Uterus (tissue), 4 donors: ENCODE measurements around the gene MEF2C. TPM values are rescaled to one million over a fixed set of nuclear protein-coding genes. Genes with fewer than 3 reads are reported as not detected.

Source experiments
- DNase-seq, 2 donors: peaks; one replicate each; pipeline ENCODE4 v3.0.0-alpha.2; 2019 to 2020
- H3K27ac ChIP-seq, 2 donors: fragments of 200-600 bp; sonication (generic); 1 replicate in 1 of 2; 2 replicates in 1 of 2; pipeline ENCODE4 v1.5.1; 2016 to 2018
- H3K27me3 ChIP-seq, 2 donors: fragments of 200-600 bp; sonication (generic); one replicate each; pipeline ENCODE4 v1.5.1; 2018 to 2019; ENCODE audit warnings: control low read depth in 1 of 2
- H3K36me3 ChIP-seq, 2 donors: fragments of 200-600 bp; sonication (generic); one replicate each; pipeline ENCODE4 v1.5.1; 2019; ENCODE audit warnings: control low read depth in 1 of 2
- H3K4me1 ChIP-seq, 2 donors: fragments of 200-600 bp; sonication (generic); one replicate each; pipeline ENCODE4 v1.5.1; 2018 to 2019; ENCODE audit warnings: control low read depth in 1 of 2
- H3K4me3 ChIP-seq, 2 donors: fragments of 200-600 bp; sonication (generic); 1 replicate in 1 of 2; 2 replicates in 1 of 2; pipeline ENCODE4 v1.5.1; 2018 to 2019; ENCODE audit warnings: mild to moderate bottlenecking in 1 of 2
- H3K9me3 ChIP-seq, 2 donors: fragments of 200-600 bp; sonication (generic); one replicate each; pipeline ENCODE4 v1.5.1; 2019; ENCODE audit warnings: control low read depth in 1 of 2
- POLR2A ChIP-seq, 2 donors: fragments of 450-650 bp; IDR thresholded peaks; one replicate each; pipeline ENCODE4 v1.6.1; 2016; ENCODE audit warnings: antibody characterized with exemption in 2 of 2, mild to moderate bottlenecking in 1 of 2, moderate library complexity in 1 of 2
- intact Hi-C: fragments of 100-400 bp; cut with DNase I; formaldehyde crosslinking; loops from one replicate; pipeline ENCODE4 v1.15.1; 2023; ENCODE audit warnings: low total_unique reads
- total RNA-seq, 4 donors: library from RNA; depleted of rRNA in 3 of 4; stranded (reverse); fragments of >200 nt in 3 of 4; gene quantifications; one replicate each; pipeline versions ENCODE4 v1.1.0 to v1.2.4, GENCODE V29; 2014 to 2023
- TF ChIP-seq, protein P1 (sequence below), 4 experiments: fragments of 200-600 bp in 2 of 4; fragments of 450-650 bp in 2 of 4; sonication (generic) in 2 of 4; IDR thresholded peaks; one replicate each; pipeline ENCODE4 v1.5.1; 2016 to 2019; ENCODE audit warnings: antibody characterized with exemption in 4 of 4, mild to moderate bottlenecking in 2 of 4, moderate library complexity in 1 of 4
- donor health status: DM: yes; HTN: yes; CAD: no.

The MEF2C gene
- total RNA-seq, 4 donors from 2014 or later = 30.3 to 134 (median 70.3) TPM

DNA sequence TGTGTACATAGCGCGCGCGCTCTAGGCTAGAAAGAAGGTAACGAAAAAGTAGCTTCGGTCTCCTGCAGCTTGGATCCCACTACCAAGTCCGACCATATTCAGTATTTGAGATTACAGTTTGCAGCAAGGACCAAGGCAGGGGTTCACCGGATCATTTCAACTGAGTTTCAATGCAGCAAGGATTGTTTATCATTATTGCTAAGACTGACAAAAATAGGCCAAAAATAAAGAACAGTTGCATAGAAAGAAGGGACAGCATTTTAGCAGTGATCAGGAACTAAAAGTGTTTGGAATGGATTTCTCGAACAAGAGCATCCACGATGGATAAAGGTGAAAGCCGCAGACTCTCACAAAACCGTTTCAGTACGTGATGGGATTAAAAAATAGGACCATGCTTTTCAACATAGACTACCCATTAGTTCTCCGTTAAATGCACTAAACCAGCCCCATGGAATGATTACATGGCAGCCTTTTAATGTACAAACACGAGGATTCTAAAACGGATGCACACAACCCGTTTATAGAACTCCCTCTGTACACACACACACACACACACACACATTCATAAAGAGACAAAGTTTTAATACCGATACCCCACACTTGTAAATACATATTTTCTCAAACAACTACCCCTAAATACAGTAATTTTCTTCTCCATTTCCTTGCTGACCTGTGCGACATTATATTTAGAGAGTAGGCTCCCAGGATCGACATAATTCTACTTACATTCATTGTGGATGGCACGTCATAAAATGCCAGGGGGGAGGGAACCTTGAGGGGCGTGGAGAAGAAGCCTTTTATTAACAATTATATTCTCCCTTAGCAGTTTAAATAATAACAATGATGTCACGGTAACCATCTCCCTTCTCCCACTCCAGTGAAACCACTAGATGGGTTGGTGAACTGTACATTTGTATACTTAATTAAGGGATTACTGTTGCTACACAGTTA, 197.1 kb downstream of the MEF2C start:
- intact Hi-C loops = loop anchor here (10.0 kb wide), 1 partner anchor 541 kb away; no protein-coding TSS in a partner anchor
- no peaks in the 10 kb centered on the region for H3K36me3 ChIP-seq
- H3K9me3 ChIP-seq = no peaks in the 10 kb centered on the region
- H3K27ac ChIP-seq = no peak overlapping the region
- H3K4me1 ChIP-seq = peaks cover 0 to 4% of the 10 kb centered on the region in 2 donors
- TF ChIP-seq, protein P1, sequence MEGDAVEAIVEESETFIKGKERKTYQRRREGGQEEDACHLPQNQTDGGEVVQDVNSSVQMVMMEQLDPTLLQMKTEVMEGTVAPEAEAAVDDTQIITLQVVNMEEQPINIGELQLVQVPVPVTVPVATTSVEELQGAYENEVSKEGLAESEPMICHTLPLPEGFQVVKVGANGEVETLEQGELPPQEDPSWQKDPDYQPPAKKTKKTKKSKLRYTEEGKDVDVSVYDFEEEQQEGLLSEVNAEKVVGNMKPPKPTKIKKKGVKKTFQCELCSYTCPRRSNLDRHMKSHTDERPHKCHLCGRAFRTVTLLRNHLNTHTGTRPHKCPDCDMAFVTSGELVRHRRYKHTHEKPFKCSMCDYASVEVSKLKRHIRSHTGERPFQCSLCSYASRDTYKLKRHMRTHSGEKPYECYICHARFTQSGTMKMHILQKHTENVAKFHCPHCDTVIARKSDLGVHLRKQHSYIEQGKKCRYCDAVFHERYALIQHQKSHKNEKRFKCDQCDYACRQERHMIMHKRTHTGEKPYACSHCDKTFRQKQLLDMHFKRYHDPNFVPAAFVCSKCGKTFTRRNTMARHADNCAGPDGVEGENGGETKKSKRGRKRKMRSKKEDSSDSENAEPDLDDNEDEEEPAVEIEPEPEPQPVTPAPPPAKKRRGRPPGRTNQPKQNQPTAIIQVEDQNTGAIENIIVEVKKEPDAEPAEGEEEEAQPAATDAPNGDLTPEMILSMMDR (IDR thresholded peaks at IDR 0.05) = no peak
- no peak for TF ChIP-seq POLR2A (IDR thresholded peaks at IDR 0.05)
- no peak for DNase-seq
- peaks cover 33 to 95% of the 10 kb centered on the region in 2 donors for H3K27me3 ChIP-seq
- no peak overlapping the region for H3K4me3 ChIP-seq

DNA sequence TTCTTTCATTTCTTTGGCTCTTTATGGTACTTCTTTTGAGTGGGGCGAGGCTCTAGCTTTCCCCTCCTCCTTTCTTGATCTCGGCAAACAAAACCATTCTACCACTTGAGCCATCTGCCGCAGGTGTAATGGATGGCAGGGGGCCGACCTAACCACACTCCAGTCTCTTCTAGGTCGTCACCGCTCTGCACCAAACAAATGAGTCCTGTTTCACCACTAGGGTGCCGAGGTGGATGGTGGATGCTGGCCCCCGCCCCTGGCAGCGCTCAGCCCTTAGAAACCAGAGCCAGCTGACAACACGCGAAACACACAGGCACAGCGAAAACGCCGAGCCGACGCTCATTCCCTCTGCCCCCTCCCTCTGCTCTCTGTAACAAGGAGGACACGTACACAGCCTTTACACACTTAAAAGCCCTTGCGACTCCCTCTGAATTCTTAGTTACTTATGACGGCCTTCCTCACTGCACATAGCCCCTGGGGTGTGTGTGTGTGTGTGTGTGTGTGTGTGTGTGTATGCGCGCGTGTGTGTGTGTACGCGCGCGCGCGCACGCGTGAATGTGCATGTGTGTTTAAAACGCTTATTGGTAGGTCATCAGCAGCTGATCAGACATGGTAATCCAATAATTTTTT, 199.4 kb downstream of the MEF2C start:
- Histone ChIP-seq H3K27ac (no peak overlapping the region), H3K9me3 (no peaks in the 10 kb centered on the region), H3K27me3 (peaks cover 33 to 88% of the 10 kb centered on the region in 2 donors), H3K4me1 (no peaks in the 10 kb centered on the region), H3K36me3 (no peaks in the 10 kb centered on the region), H3K4me3 (no peak overlapping the region)
- TF ChIP-seq, protein P1 (IDR thresholded peaks at IDR 0.05) = no peak
- no peak for TF ChIP-seq POLR2A (IDR thresholded peaks at IDR 0.05)
- intact Hi-C loops = loop anchor here (10.0 kb wide), 1 partner anchor 539 kb away; no protein-coding TSS in a partner anchor
- DNase-seq = no peak

DNA sequence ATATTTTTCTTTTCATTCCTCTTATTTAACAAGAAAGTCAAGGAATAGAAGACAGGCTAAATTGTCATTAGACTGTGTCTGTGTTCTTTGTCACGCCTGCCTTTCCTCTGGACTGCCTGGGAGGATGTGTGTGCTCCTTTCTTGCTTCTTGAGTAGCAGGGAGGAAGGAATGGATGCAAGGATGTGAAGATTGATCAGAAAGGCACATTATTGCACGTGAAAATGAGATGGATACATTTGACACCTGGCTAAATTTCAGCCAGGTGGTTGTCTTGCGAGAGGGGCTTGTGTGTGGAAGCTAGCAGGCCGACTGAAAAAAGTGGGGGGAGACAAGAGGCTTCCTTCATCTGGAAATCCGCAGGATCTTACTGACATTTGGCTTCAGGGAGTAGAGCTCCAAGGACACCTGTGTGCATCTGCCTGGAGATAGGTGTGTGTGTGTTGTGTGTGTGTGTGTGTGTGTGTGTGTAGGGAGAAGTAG, 200.1 kb downstream of the MEF2C start:
- TF ChIP-seq, protein P1 (IDR thresholded peaks at IDR 0.05) = no peak
- no peak for TF ChIP-seq POLR2A (IDR thresholded peaks at IDR 0.05)
- peaks cover 38 to 88% of the 10 kb centered on the region in 2 donors for H3K27me3 ChIP-seq
- no peaks in the 10 kb centered on the region for H3K36me3 ChIP-seq
- H3K9me3 ChIP-seq = no peaks in the 10 kb centered on the region
- intact Hi-C loops = loop anchor here (10.0 kb wide), 1 partner anchor 538 kb away; no protein-coding TSS in a partner anchor
- no peak overlapping the region for H3K4me3 ChIP-seq
- H3K4me1 ChIP-seq = no peaks in the 10 kb centered on the region
- DNase-seq = no peak
- H3K27ac ChIP-seq = no peak overlapping the region

DNA sequence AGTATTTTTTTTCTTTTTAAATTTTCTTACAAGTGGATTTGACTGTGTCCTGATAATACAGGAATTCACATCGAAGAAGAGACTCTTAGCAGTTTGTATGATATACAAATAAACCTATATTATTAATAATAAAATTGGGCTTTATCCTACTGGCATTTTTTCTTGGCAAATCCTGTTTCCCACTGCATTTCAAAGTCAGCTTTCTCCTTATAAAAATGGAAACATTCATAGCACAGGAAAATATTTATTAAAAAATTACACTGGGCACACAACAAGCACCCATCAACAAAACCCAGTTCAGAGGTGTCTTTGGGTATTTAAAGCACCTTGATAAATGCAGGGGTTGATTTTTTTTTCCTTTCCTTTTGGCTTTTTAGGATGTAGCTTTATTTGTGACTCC, 200.9 kb downstream of the MEF2C start:
- no peaks in the 10 kb centered on the region for H3K4me1 ChIP-seq
- peaks cover 40 to 89% of the 10 kb centered on the region in 2 donors for H3K27me3 ChIP-seq
- H3K27ac ChIP-seq = no peak overlapping the region
- no peaks in the 10 kb centered on the region for H3K36me3 ChIP-seq
- TF ChIP-seq, protein P1 (IDR thresholded peaks at IDR 0.05) = no peak
- TF ChIP-seq POLR2A (IDR thresholded peaks at IDR 0.05) = no peak
- no peaks in the 10 kb centered on the region for H3K9me3 ChIP-seq
- no peak overlapping the region for H3K4me3 ChIP-seq
- intact Hi-C loops = loop anchor here (10.0 kb wide), 1 partner anchor 537 kb away; no protein-coding TSS in a partner anchor
- DNase-seq = no peak
